HepG2 (cell line): ENCODE measurements around the gene ALG3. TPM values are rescaled to one million over a fixed set of nuclear protein-coding genes. Genes with fewer than 3 reads are reported as not detected.

ENCODE experiments used
- AGO2 ChIP-seq: fragments of 200-400 bp; formaldehyde crosslinking; optimal IDR thresholded peaks from 2 replicates; pipeline ENCODE3; 2017; ENCODE audit warnings: mild to moderate bottlenecking, low read depth, low read length, moderate library complexity
- CBX5 ChIP-seq: sonication (generic); formaldehyde crosslinking; IDR thresholded peaks from 2 replicates; pipeline ENCODE4 v1.4.0; 2020; ENCODE audit warnings: missing genetic modification reagents, borderline replicate concordance
- CREB1 ChIP-seq, 2 experiments: fragments of 450-650 bp in 1 of 2; IDR thresholded peaks; 2 replicates each; pipeline ENCODE4 v1.6.1; 2016 to 2017; ENCODE audit warnings: control low read depth in 1 of 2, mild to moderate bottlenecking in 1 of 2, missing compliant biosample characterization in 1 of 2, missing genetic modification characterization in 1 of 2
- DPF2 ChIP-seq: sonication (generic); formaldehyde crosslinking; IDR thresholded peaks from 2 replicates; pipeline ENCODE4 v1.4.0; 2020; ENCODE audit warnings: mild to moderate bottlenecking, low read depth, missing genetic modification reagents, borderline replicate concordance
- GABPB1 ChIP-seq: IDR thresholded peaks from 2 replicates; pipeline ENCODE4 v1.6.1; 2016; ENCODE audit warnings: mild to moderate bottlenecking, missing genetic modification reagents, moderate library complexity, missing compliant biosample characterization
- HES4 ChIP-seq: sonication (generic); formaldehyde crosslinking; IDR thresholded peaks from 2 replicates; pipeline ENCODE4 v1.9.0; 2021; ENCODE audit warnings: mild to moderate bottlenecking, missing genetic modification reagents, borderline replicate concordance
- HOXA7 ChIP-seq: sonication (generic); formaldehyde crosslinking; IDR thresholded peaks from 2 replicates; pipeline ENCODE4 v1.8.1; 2022; ENCODE audit warnings: mild to moderate bottlenecking, missing genetic modification reagents, moderate library complexity
- JDP2 ChIP-seq: sonication (generic); formaldehyde crosslinking; IDR thresholded peaks from 2 replicates; pipeline ENCODE4 v1.8.1; 2022; ENCODE audit warnings: missing genetic modification reagents, borderline replicate concordance
- KAT8 ChIP-seq: IDR thresholded peaks from 2 replicates; pipeline ENCODE4 v1.6.1; 2016; ENCODE audit warnings: missing genetic modification reagents, missing compliant biosample characterization
- KDM2A ChIP-seq: sonication (generic); formaldehyde crosslinking; IDR thresholded peaks from 2 replicates; pipeline ENCODE4 v1.4.0; 2020; ENCODE audit warnings: low read depth, missing genetic modification reagents, borderline replicate concordance
- NFIC ChIP-seq: IDR thresholded peaks from 2 replicates; pipeline ENCODE4 v1.6.1; 2012; ENCODE audit warnings: mild to moderate bottlenecking, low read length, inconsistent platforms
- PRPF4 ChIP-seq: fragments of 200-400 bp; formaldehyde crosslinking; IDR thresholded peaks from 2 replicates; pipeline ENCODE4 v1.6.1; 2016; ENCODE audit warnings: low read length, low read depth; ENCODE audit not compliant: poor library complexity, severe bottlenecking
- RERE ChIP-seq: IDR thresholded peaks from 2 replicates; pipeline ENCODE4 v1.6.1; 2016; ENCODE audit warnings: low read depth, missing genetic modification reagents, missing compliant biosample characterization
- SAP130 ChIP-seq: IDR thresholded peaks from 2 replicates; pipeline ENCODE4 v1.6.1; 2016; ENCODE audit warnings: low read depth
- SIN3A ChIP-seq: IDR thresholded peaks from 2 replicates; pipeline ENCODE4 v1.6.1; 2011; ENCODE audit warnings: low read depth, mild to moderate bottlenecking, control low read depth, low read length, borderline replicate concordance
- SMAD3 ChIP-seq: sonication (generic); formaldehyde crosslinking; IDR thresholded peaks from 2 replicates; pipeline ENCODE4 v1.4.0; 2020; ENCODE audit warnings: missing genetic modification reagents
- TAF15 ChIP-seq: fragments of 200-400 bp; formaldehyde crosslinking; IDR thresholded peaks from one replicate; pipeline ENCODE4 v1.6.1; 2018; ENCODE audit warnings: mild to moderate bottlenecking, low read depth, low read length; ENCODE audit not compliant: poor library complexity, severe bottlenecking
- THAP11 ChIP-seq: IDR thresholded peaks from 2 replicates; pipeline ENCODE4 v1.6.1; 2016; ENCODE audit warnings: missing biosample characterization, missing genetic modification reagents
- TP53 ChIP-seq: sonication (generic); formaldehyde crosslinking; conservative IDR thresholded peaks from 2 replicates; pipeline ENCODE4 v1.4.0; 2020; ENCODE audit warnings: missing genetic modification reagents
- ZNF101 ChIP-seq: sonication (generic); formaldehyde crosslinking; IDR thresholded peaks from 2 replicates; pipeline ENCODE4 v1.4.0; 2020; ENCODE audit warnings: mild to moderate bottlenecking, low read depth, missing genetic modification reagents, borderline replicate concordance
- ZNF296 ChIP-seq: sonication (generic); formaldehyde crosslinking; conservative IDR thresholded peaks from 2 replicates; pipeline ENCODE4 v1.5.0; 2020; ENCODE audit warnings: mild to moderate bottlenecking, missing genetic modification reagents
- ZNF563 ChIP-seq: sonication (generic); formaldehyde crosslinking; IDR thresholded peaks from 2 replicates; pipeline ENCODE4 v1.8.0; 2022; ENCODE audit warnings: mild to moderate bottlenecking, moderate library complexity, missing genetic modification reagents
- ZNF567 ChIP-seq: sonication (generic); formaldehyde crosslinking; IDR thresholded peaks from 2 replicates; pipeline ENCODE4 v1.8.1; 2023; ENCODE audit warnings: mild to moderate bottlenecking, missing genetic modification reagents, borderline replicate concordance
- ZSCAN20 ChIP-seq: sonication (generic); formaldehyde crosslinking; IDR thresholded peaks from 2 replicates; pipeline ENCODE4 v1.4.0; 2020; ENCODE audit warnings: missing genetic modification reagents, mild to moderate bottlenecking, borderline replicate concordance
- polyA plus RNA-seq, 8 experiments: library from polyadenylated mRNA; depleted of rRNA in 3 of 8; stranded (reverse) in 7 of 8; unstranded in 1 of 8; fragments of >200 nt; fragmentation: Illumina TruSeq in 4 of 8; extraction: Trizol in 4 of 8; gene quantifications; 2 replicates each; pipeline versions ENCODE4 v1.2.1 to v1.2.3, GENCODE V29; 2011 to 2016; ENCODE audit warnings: low read depth in 4 of 8, missing spikeins in 1 of 8, mixed read lengths in 1 of 8; ENCODE audit not compliant: insufficient read depth in 1 of 8
- total RNA-seq, 5 experiments: library from RNA; depleted of rRNA; stranded (reverse); fragments of >200 nt; fragmentation: Illumina TruSeq; extraction: Trizol; gene quantifications; 2 replicates each; pipeline ENCODE4 v1.2.3, GENCODE V29; 2016; ENCODE audit warnings: low read depth in 1 of 5
- TF ChIP-seq, protein P1 (sequence below): sonication (generic); formaldehyde crosslinking; IDR thresholded peaks from 2 replicates; pipeline ENCODE4 v1.8.1; 2023; ENCODE audit warnings: missing genetic modification reagents, inconsistent platforms, borderline replicate concordance

ALG3 gene
- total and polyA plus RNA-seq, 2 of the 13 experiments (the other 11 are each of a cell fraction or from before 2014, with no cell fraction given) = 46.6 to 57.1 TPM

DNA sequence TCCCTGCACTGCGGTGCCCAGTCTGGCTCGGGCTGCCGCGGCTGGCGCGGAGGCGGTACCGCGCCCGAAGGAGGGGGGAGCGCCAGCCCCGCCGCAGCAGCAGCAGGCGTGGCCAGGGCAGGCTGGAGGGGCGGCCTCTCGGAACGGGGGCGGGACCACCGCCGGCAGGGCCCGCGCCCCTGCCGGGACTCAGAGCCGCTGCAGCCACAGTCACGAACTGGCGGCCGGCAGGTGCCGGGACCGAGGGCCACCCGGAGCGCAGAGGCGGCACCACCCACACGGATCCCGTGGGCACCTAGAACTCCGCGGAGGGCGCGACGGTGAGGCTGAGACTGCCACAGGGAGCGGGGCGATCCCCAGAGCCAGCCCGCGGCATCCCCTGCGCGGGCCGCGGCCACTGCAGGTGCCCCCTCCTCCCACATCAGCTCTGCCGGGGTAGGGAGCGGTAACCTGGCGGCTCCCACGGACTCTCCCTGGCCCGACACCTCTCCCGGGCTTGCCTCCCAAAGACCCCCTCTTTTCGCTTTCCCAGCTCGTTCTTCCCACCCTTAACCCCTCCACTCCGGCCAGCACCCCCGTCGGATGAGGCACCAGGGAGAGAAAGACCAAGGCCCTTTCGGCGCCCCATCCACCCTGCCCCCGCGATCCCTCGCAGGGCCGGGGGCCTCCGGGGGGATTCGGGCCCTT lies 19.2 kb downstream of the ALG3 start, which contains the start of gene VWA5B2 (continued):
- TF ChIP-seq KAT8 (CRISPR knock-in tag) = 0 out of 2 replicates have a peak, but pooled peaks have one; percentile 12
- TF ChIP-seq NFIC = no peak
- no peak for TF ChIP-seq CBX5 (CRISPR knock-in tag)
- TF ChIP-seq ZNF101 (CRISPR knock-in tag) = no peak
- no peak for TF ChIP-seq HES4
- TF ChIP-seq ZNF296 (CRISPR knock-in tag) = no peak
- no peak for TF ChIP-seq KDM2A (CRISPR knock-in tag)
- TF ChIP-seq THAP11 = 0 out of 2 replicates have a peak, but pooled peaks have one; percentile 6
- no peak for TF ChIP-seq RERE (CRISPR knock-in tag)
- no peak for TF ChIP-seq ZNF567 (CRISPR knock-in tag)
- TF ChIP-seq TAF15 = no peak
- no peak for TF ChIP-seq CREB1 (IDR thresholded peaks at IDR 0.05)
- TF ChIP-seq CREB1 (CRISPR knock-in tag; IDR thresholded peaks at IDR 0.05) = no peak
- TF ChIP-seq DPF2 (CRISPR knock-in tag) = no peak
- TF ChIP-seq GABPB1 (CRISPR knock-in tag) = peak; percentile 17; the same call in 1 of the 2 replicates
- TF ChIP-seq ZSCAN20 (CRISPR knock-in tag) = no peak
- peak; percentile 44; the same call in 1 of the 2 replicates for TF ChIP-seq SAP130
- no peak for TF ChIP-seq SIN3A
- no peak for TF ChIP-seq TP53 (CRISPR knock-in tag)
- TF ChIP-seq JDP2 (CRISPR knock-in tag) = no peak
- TF ChIP-seq HOXA7 (CRISPR knock-in tag) = no peak
- TF ChIP-seq AGO2 = no peak
- TF ChIP-seq, protein P1, sequence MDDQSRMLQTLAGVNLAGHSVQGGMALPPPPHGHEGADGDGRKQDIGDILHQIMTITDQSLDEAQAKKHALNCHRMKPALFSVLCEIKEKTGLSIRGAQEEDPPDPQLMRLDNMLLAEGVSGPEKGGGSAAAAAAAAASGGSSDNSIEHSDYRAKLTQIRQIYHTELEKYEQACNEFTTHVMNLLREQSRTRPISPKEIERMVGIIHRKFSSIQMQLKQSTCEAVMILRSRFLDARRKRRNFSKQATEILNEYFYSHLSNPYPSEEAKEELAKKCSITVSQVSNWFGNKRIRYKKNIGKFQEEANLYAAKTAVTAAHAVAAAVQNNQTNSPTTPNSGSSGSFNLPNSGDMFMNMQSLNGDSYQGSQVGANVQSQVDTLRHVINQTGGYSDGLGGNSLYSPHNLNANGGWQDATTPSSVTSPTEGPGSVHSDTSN (CRISPR knock-in tag) = no peak
- TF ChIP-seq SMAD3 (CRISPR knock-in tag) = no peak
- TF ChIP-seq PRPF4 = no peak
- TF ChIP-seq ZNF563 (CRISPR knock-in tag) = no peak
